Astrocyte of the hippocampus (primary cell): ENCODE measurements around the gene RBM12.

Experiments
- DNase-seq: peaks from one replicate; pipeline ENCODE4 v3.0.0; 2011; ENCODE audit warnings: low read depth, low spot score

The RBM12 gene

DNA sequence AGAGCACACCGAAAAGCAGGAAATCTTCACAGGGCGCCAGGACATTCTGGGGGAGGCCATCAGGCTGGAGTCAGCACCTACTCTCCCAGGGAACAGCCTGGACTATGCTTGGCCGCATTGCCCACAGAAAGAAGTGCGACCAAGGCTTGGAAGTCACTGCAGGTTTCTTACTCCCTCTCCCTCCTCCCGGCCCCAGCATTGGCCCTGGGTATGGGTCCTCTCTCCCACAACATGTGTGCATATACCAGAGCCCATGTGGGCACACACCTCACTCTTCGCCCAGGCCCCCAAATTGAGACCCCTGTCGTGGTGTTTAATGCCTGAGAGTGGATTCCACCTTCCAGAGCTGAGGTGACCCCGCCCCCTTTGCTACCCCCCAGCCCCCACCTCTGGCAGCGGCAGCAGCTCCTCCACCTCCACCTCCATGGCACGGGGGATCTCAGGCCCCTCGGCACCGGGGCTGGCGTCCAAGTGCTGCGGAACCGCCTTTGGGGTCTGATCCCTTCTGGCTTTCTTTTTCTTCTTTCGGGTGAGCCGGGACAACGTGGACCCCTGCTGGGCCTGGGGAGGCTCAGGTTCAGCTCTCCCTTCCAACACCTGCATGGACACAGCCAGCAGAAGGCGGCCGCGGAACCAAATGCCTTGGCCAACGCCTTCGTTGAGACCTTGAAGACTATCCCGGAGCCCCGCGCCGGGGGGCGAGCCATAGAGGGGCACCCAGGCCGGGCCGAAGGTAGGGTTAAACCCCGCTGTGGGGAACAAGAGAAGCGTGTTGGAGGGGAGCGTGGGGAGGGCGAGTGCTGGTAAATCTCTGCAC, 64.3 kb downstream of the RBM12 start:
- no peak for DNase-seq

DNA sequence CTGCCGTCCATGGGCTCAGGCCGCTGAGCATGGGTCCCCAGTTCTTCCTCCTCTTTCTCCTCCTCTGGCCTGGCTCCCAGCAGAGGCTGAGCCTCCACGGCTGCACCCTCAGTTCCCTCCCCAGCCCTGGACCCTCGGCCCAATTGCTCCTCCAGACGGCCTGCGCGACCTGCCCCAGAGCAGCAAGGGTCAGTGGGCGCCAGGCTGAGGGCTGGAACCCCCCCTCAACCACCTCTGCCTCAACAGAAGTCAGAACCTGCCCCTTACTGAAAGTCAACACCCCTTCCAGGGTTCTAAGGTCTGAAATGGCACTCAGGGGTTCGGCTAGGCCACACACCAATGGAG, 65.0 kb downstream of the RBM12 start:
- no peak for DNase-seq
